Activated naive CD8-positive, alpha-beta T cell treated with anti-CD3 and anti-CD28 coated beads, Interleukin-2, amount 10 ng/mL, durations not matched to agents 7 days and 5 days (primary cell): ENCODE results near the gene CSTB. TPM values are rescaled to one million over a fixed set of nuclear protein-coding genes. Genes with fewer than 3 reads are reported as not detected.
A peak's percentile ranks its signal among the peaks of the same experiment; 100 is the strongest.

ENCODE experiments used
- ATAC-seq: fragments of 150-1000 bp; cut with Tn5 transposase; one replicate; pipeline ENCODE4 v1.10.0; 2021; ENCODE audit warnings: low read depth, moderate library complexity
- POLR2A ChIA-PET: fragments of 350-600 bp; sonication (Branson Sonifier 250); formaldehyde crosslinking; loops from one replicate; lab custom pipeline; 2021; ENCODE audit warnings: antibody characterized with exemption; lab: Charles Lee
- DNase-seq: peaks from one replicate; pipeline ENCODE4 v3.0.0; 2021
- H3K27ac Mint-ChIP-seq: one replicate; pipeline ENCODE4 v1.8.0; 2022; ENCODE audit warnings: mild to moderate bottlenecking, mixed read lengths
- H3K27me3 Mint-ChIP-seq: one replicate; pipeline ENCODE4 v1.8.0; 2022; ENCODE audit warnings: mild to moderate bottlenecking, moderate library complexity, mixed read lengths
- H3K36me3 Mint-ChIP-seq: one replicate; pipeline ENCODE4 v1.8.0; 2021; ENCODE audit warnings: mild to moderate bottlenecking, mixed read lengths
- H3K4me1 Mint-ChIP-seq: one replicate; pipeline ENCODE4 v1.8.0; 2021; ENCODE audit warnings: mixed read lengths
- H3K4me3 Mint-ChIP-seq: one replicate; pipeline ENCODE4 v1.8.0; 2022; ENCODE audit warnings: mild to moderate bottlenecking, moderate library complexity, mixed read lengths
- H3K9me3 Mint-ChIP-seq: one replicate; pipeline ENCODE4 v1.8.0; 2021; ENCODE audit warnings: mixed read lengths
- total RNA-seq, 2 experiments: library from RNA; stranded (reverse); gene quantifications; one replicate each; pipeline ENCODE4 v1.2.3, GENCODE V29; 2021

CSTB gene
- total RNA-seq, 2 experiments from 2014 or later, result 59.5 to 60.2 TPM

- Mint-ChIP-seq H3K36me3 (peaks cover 9% of the 10 kb centered on the region), H3K27ac (peak overlapping the region; percentile 76), H3K27me3 (no peaks in the 10 kb centered on the region), H3K4me3 (peak overlapping the region; percentile 81), H3K4me1 (peaks cover 44% of the 10 kb centered on the region), H3K9me3 (no peaks in the 10 kb centered on the region)
- DNase-seq (no peak), ATAC-seq (no peak)
- POLR2A ChIA-PET, result interaction anchor here (0.8 to 4.2 kb wide), 6 partner anchors 8 to 68 kb away, joined by 3 to 35 read pairs (median 6); partner anchors contain the start of genes HSF2BP, PDXK and RRP1B
These were observed 48.5 kb downstream of the CSTB start for GRCh38 chr21:43727519-43728153.

GRCh38 chr21:43726686-43727518, 49.2 kb downstream of the CSTB start:
- DNase-seq (no peak), ATAC-seq (no peak)
- Mint-ChIP-seq H3K9me3 (no peaks in the 10 kb centered on the region), H3K36me3 (peaks cover 9% of the 10 kb centered on the region), H3K4me1 (peaks cover 45% of the 10 kb centered on the region), H3K27me3 (no peaks in the 10 kb centered on the region), H3K27ac (peak overlapping the region; percentile 45), H3K4me3 (peak overlapping the region; percentile 81)
- POLR2A ChIA-PET, result interaction anchor here (0.8 to 4.2 kb wide), 5 partner anchors 7 to 67 kb away, joined by 3 to 35 read pairs (median 7); partner anchors contain the start of genes HSF2BP, PDXK and RRP1B

Other genes starting within 250 kb of the CSTB start
- under 1 TPM; 0.31 to 0.64 TPM for gene HSF2BP, start 116.8 kb downstream of the CSTB start, total RNA-seq
- gene RRP1B, start 116.7 kb downstream of the CSTB start, total RNA-seq, result 10 to 100 TPM; 44.2 to 46.6 TPM
- gene PDXK, start 57.2 kb downstream of the CSTB start, total RNA-seq, result 100 to 1,000 TPM in 1 of 2 experiments, 10 to 100 TPM in 1; 96.9 to 101 TPM
- gene RRP1, start 13.3 kb upstream of the CSTB start, total RNA-seq, result 10 to 100 TPM; 28.1 to 28.6 TPM
- gene AGPAT3, start 88.9 kb upstream of the CSTB start, total RNA-seq, result 10 to 100 TPM; 75.4 to 76.3 TPM
- gene TRAPPC10, start 236.0 kb upstream of the CSTB start, total RNA-seq, result 10 to 100 TPM; 77.9 to 82.7 TPM